ENCODE data around the gene COL1A1.

Gene COL1A1

DNA sequence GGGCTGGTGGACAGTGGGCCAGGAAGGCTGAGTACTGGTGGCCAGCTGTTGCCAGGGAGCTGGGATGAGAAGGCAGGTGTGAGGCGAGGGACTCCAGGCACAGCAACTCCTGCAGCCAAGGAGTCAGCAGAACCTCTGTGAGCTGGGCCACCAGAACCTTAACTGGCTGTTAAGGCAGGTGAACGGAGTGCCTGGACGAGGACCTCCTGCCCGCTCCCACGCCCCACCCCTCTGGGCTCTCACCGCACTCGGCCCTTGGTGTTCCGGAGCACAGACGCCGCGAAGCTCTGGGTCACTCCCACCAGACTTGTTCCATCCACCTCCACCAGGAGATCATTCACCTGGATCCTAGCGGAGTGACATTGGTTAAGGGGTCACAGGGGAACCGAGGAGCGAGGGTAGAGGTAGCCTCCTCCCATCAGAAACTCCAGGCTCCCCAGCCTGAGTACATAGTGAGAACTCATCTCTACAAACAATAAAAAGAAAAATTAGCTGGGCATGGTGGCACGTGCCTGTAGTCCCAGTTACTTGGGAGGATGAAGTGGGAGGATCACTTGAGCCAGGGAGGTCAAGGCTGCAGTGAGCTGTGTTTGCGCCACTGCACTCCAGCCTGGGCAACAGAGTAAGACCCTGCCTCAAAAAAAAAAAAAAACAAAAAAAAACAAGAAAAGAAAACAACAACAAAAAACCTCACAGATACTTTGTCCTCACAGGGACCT, 60.2 kb downstream of the COL1A1 start:
- no peak for DNase-seq (ENCODE audit: low spot score)

DNA sequence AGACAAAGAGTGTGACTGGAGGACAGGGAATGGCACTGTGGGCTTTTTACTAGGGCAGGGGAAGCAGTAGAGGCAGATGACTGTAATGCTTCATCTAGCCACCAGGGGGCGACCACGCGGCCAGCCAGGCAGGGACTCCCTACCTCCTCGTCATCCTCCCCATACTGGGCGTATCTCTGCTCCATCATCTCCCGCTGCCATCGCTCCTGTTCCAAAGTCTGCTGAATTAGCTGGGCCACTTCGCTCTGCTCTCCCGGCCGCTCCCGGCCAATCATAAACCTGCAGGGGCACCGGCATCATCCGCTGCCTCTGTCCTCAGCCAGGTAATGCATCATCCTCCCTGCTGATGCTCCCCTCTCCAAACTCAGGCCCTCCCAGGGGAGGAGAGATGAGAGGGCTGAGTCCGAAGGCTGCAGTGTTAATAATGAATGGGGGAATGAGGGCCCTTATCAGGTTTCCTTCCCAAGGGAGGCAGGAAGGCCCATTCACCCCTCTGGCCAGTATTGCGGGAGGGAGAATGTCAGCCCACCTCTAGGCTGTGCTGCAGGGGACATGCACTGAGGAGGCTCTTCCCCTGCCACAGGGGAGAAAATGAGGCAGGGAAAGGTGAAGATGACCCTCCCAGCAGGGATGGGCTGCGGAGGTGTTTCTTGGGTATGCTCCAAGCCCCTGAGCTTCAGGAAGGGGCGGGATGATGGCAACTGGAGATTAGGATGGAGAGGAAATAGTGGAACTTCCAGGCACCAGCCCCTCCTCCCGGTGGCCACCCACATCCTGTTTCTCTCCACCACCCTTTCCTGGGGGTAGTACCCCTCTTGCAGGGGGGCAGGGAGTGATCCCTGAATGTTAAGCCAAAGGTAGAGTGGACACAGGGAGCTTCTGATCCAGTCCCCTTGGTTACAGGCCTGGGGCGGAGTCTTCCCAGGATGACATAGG, 61.2 kb downstream of the COL1A1 start:
- peak; percentile 44 for DNase-seq (ENCODE audit: low spot score)

DNA sequence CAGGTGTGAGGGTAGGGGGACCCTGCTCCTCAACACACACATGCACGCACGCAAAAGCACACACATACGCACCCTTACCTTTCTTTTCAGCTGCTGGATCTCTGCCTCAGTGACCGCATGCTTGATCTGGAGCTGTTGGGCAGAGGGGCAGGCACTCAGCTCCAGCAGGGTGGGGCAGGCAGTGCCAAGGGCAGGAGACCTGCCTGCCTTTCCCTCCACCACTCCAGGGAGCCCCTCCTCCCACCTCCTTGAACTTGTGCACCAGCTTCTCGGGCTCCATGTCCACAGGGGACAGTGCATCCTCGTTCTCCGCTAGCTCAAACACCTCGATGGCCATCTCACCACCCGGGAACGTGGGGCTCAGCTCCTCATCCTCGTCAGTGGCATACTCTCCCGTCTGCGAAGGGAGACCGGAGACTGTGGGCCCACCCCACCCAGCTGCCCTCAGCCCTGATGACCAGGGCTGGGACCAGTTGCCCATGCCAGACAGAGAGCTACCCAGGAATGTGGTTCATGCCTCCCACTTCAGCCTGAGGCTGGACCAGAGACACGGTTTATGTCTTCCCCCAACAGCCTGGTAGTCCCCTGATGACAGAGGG, 62.1 kb downstream of the COL1A1 start:
- no peak for DNase-seq (ENCODE audit: low spot score)

DNA sequence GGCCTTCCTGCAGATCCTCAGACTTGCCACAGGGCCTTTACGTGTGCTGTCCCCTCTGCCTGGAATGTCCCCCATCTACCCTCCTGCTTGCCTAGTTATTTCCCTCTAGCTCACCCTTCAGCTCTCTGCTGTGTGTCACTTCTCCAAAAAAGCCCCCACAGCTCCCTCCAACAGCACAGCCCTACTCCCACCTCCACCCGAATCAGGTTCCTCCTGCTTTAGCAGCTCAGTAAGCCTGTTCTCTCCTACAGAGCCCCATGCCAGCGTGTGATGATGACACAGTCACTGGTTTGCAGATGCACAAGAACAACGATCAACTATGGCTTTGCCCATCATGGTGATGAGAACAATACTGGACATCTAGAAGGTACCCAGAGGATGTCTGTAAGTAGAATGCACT, 64.4 kb downstream of the COL1A1 start:
- DNase-seq (ENCODE audit: low spot score) = no peak

DNA sequence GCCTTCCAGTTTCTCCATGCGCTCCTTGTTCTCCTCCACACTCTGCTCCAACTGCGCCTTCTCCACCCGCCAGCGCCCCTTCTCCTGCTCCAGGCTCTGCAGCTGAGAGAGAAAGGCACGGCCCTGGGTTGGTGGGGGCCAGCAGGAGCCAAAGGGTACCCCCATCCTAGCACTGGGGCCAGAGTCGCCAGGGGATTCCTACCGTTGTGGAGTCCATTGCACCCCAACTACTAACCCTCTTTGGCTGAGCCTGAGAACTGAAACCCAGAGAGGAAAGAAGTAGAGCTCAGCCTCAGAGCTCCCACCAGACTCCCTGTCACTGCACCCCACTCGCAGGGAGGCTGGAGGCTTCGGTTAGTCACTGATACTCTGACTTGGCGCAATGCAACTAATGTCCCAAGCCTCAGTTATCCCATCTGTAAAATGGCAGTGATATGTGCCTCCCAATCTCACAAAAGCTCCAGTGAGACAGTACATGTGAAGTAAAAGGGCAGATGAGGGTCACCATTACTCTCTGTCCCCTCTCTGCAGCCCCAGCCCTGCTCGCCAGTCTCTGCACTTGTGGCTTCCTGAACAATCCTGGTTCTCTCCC, 65.2 kb downstream of the COL1A1 start:
- no peak for DNase-seq (ENCODE audit: low spot score)

DNA sequence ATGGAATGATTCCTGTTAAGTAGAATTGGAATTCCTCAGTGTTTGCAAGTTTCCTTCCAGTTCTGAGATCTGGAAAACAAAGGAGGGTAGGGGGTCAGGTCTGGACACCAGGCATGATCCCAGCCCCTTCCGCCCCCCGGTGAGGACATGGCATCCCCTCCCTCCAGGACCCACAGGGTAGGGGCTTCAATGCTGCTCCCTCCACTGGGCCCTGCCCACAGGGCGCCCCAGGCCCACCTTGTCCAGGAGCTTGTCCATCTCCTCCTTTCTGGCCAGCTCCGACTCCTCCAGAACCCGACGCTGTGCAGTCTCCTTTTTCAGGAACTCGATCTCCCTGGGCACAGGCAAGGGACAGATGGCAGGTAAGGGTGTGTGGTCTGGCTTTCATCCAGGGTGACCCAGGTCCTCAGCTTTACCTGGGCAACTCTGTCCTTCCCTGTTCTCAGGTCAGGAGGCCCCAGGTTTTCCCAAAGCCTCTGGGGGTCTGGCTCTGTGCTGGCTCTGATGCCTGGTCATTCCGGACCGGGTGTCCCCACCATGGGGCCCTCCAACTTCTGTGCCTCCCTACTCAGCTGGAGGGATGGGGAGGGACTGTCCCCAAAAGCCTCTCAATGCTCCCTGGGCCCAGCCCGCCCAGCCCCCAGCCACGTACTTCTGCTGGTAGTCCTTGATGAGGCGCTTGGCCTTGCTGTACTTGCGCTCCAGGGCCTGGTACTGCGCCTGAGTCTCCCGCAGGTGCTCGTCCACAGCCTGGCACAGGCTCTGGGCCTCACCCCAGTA, 65.9 kb downstream of the COL1A1 start:
- no peak for DNase-seq (ENCODE audit: low spot score)

DNA sequence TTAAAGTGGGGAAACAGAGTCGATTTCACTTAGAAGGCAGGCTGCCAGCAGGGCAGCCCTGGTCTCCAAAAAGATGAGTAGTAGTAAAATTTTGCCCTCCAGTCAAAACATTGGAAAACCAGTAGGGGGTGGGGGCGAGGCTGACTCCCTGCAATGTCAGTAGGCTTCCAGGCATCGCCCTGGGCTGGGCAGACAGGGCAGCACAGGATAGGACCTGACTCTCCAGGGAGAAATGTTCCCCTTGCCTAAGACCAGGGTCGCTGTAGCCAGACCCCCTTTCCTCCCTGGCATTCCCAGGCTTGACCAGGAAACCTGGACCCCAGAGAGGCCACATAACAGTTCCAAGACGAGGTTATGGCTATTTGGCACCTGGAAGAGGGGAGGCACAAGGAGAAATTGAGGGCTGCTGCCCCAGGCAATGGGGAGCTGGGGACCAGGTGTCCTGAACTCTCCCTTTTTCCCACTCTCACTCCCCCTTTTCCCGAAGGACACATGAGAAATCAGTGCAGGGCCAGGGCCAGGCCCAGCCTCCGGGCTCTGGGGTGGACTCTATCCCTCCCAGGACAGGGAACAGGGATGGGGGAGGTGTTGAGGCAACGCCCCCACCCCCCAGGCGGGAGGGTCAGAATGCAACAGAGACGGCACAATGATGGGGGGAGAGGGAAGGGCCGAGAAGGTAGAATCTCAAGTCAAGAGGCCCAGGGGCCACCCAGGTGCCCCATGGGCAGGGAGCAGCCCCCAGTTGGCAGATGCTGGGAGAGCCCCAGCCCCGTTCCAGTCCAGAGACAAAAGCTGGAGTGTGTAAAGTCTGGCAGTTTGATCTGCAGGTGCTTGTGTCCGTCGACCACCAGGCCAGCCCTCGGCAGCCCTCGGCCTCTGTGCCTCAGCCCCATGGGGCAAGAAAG, 67.0 kb downstream of the COL1A1 start:
- no peak for DNase-seq (ENCODE audit: low spot score)

DNA sequence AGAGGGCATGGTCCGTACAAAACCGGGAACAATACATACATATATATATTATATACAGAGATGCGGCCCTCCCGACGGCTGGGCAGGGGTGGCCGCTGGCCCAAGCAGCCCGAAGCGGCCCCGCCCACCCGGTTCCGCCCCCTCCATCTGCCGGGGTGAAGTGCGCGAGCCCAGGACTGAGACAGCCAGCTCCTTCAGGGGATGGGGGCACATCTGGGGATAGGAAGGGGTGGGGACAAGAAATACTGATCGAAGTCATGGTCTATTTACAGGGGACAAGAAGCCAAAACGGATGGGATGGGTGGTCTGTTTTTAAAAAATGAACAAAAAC, 67.7 kb downstream of the COL1A1 start:
- no peak for DNase-seq (ENCODE audit: low spot score)

All from globus pallidus (tissue), 1 donor.